ENCODE results near the gene SCARB1.
A peak's percentile ranks its signal among the peaks of the same experiment; 100 is the strongest.

Gene SCARB1

DNA sequence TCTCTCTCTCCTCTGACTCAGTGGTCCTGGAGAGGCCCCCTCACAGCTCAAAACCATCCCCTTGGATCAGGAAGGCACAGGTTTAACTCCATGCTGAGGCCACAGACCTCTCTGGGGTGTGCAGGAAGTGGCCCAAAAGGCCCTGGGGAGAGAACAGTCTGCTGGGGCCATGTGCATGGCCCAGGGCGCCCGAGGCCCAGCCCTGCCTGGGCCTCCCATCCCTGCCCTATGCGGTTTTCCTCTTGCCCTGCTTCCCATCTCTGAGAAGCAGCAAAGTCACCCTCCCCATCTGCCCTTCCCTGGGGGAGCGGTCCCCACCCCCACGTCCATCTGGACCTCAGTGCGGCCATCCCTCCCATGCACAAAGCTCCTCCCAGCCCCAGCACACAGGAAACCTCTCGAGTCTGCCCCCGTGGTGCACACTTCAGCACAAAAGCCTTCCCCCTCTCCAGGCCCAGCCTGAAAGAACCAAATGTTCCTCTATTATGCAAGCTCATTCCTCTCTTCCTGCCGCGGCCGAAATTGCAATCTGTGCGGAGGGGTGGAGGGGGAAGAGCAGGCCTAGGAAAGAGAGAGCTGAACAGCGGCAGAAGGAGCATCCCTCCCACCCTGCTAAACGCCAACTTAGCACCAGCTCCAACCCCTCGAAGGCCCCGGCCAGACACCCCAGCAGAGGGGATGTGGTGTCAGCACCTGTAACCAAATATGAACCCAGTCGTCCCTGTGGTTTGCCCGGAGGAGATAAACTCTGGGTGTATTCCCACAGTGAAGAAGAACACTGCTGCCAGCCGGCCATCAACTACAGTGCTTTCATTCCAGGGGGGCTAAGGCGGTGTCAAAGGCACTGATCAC, 108.5 kb downstream of the SCARB1 start:
- peak; percentile 13 for DNase-seq

DNA sequence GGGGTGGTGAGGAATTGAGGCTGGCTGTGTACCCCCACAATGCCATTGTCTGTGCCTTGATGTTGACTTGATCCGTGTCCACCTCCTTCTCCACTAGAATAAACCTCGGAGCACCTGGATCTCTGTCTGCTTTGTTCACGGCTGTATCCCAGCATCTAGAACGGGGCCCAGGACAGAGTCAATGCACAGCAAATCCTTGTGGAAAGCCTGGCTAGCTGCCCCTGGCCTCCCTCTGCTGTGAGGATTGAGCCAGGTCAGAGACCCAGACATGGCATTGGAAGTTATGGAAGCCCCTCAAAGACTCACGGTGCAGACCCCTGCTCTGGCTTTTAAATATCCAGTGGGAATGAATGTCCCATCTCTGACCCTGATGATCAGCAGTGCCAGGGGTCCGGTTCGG, 109.2 kb downstream of the SCARB1 start:
- DNase-seq: no peak

DNA sequence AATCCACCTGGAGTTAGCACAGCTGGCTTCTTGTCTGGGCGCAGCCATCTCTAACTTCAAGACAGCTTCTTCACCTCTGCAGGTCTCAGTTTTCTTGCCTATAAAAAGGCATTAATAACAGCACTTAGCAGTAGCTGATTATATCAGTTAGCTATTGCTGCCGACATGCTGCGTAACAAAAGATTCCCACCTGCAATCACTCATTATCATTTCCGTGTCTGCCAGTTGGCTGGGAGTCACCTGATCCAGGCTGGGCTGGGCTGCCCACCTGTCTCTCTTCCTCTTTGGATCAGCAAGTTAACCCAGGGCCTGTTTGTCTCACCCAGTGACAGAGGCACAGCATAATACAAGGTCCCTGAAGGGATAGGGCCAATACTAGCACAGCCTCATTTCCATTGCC, 109.7 kb downstream of the SCARB1 start:
- DNase-seq: no peak

DNA sequence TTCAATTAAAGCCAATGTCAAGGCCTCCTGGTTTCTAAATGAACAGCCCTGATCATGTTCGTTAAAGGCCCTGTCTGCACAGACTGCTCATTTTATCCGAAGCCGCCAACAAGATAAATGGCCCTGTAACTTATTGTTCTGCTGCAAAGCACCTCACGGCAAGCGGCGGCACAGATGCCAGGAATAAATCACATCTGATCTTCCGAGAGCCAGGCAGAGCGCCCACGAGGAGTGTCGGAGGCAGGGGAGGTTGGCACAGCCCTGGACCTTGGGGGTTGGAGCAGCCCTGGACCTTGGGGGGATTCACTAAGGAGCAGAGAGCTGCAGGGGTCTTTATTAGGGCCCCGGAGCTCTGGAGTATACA, 110.5 kb downstream of the SCARB1 start:
- no peak for DNase-seq

DNA sequence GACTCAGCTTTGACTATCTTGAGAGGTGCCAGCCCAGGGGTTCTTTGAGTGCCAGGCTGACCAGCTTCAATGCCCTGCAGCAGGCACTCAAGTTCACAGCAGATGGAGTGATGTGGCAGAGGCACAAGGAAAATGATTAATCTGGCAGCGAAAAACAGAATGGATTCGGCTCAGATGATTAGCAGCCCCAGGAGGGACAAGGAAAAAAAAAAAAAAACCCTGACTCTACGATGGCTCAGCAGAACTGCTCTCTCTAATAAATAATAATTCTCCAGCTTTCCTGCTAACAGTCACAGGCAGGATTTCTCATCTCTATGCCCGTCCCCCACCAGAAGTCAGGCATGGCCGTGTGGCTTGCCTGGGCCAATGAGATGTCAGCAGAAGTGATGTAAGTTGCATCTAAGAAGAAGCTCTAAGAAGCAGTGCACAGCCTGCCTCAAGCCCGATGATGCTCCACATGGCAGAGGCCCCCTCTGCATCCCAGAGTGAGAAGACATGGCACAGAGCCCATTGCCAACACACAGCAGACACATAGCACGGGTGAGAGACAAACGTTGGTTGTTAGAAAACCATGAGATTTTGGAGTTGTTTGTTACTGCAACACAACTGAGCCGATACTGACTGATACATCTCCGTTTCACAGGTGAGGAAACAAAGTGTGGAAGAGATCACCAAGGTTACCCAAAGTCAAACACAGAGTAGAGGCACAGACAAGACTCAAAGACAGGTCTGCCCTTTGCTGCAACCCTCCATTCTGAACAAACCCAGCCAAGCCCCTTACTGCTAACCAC, 111.0 kb downstream of the SCARB1 start:
- no peak for DNase-seq

DNA sequence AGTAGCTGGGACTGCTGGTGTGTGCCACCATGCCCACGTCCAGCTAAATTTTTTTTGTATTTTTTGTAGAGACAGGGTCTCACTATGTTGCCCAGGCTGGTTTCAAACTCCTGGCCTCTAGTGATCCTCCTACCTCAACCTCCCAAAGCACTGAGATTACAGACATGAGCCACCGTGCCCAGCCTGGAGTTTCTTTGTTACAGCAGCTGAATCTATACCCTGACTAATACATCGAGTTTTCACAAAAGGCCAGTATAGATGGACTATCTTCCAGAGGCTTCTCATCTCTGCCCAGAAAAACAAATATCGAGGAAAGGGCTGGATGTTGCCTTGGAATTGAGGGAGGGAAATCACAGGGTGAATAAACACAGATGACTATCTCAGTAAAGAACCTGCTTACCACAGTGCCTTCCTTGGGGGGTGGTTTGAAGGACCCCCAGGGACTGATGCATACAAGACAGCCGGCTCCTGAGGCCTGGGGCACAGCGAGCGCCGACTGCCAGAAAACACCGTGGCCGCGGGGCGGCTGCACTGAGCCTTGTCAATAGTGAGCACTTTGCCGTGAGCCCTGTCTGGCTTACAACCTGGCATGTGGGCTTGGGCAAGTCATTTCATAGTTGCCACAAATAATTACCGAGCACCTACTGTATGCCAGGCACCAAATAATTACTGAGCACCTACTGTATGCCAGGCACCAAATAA, 111.9 kb downstream of the SCARB1 start:
- no peak for DNase-seq

DNA sequence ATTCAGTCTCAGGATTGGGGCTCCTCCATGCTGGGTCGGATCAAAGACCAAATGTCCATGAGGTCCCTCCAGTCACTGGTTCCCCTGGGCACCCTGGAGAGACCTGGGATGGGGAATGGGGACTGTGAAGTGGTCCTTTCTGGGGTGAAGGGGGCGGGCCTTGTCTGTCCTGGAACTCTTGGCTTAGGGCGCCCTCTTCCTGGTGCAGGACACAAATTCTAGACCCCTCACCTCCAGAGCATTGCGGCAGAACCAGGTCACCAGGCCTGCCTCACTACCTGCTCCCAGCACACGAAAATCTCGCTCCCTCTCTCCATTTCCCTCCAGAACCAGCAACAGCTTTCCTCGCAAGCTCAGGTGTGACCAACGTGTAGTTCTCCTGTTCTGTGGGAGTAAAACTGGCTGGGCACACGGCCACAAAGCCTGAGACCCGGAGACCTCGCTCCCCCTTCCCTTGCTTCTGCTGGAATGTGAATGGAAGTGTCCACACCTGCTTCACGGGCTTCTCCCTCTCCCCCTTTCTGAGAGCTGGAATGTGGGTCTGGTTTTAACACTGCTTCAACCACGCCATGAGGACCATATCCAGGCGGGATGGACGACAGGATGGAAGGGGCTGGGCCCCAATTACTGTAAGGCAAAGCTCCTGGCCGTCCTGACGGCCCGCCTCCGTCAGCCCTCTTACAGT, 112.7 kb downstream of the SCARB1 start:
- DNase-seq: no peak

DNA sequence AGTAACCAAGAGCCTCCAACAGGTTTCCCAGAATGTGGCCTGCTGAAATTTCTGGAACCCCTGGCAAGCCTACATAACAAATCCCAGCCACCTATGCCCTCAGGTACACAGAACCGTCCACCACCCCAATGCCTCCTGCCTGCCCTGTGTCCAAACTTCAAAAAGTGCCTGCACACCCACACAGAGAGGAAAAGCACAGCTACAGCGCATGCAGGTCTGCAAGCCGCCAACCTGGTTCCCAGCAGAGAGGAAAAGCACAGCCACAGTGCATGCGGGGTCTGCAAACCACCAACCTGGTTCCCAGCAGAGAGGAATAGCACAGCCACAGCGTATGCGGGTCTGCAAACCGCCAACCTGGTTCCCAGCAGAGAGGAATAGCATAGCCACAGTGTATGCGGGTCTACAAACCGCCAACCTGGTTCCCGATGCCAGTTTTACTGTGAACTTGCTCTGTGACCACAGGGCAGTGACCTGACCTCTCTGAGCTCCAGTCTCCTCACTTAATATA, 113.5 kb downstream of the SCARB1 start:
- no peak for DNase-seq

DNA sequence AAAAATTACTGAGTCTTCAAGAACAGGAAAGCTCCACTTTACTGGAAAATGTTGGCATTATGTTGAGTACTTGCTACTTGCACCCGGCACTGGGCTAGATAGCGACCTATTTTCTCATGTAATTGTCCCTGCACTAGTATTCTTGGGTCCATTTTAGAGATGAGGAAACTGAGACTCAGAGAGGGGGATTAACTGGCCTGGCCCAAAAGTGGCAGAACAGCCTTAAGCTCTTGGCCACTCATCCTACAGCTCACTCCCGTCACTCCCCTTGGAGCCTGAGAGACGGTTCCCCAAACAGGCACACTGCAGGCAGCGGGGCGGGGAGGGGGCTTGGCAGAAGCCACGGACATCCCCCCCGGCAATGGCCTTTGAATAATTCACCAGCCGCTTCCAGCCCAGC, 113.9 kb downstream of the SCARB1 start:
- DNase-seq: no peak

DNA sequence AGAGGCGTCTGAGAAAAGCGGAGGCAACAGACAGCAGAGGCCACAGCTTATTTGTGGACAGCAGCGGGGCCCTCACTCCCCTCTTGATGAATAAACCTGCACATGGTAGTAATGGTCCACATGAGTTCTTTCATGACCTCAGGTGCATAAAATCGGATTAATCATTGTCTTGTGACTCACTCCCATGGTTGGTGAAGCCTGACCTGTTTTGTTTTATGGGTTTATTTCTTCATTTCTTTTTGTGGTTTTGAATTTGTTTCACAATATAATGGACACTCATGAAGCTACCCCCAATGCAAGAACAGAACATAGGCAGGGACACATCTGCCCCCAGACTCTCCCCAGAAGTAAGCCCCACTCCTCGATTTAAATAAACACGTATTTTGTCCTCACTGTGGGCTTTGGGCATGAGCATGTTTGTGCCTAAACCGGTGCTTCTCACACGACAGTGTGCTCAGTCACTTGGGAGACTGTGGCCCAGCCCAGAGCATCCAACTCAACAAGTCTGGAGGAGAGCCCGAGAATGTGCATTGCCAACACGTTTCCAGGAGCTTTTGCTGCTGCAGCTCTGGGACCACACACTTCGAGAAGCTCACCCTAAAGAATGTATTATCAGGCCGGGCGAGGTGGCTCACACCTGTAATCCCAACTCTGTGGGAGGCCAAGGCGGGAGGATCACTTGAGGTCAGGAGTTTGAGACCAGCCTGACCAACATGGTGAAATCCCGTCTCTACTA, 116.1 kb downstream of the SCARB1 start:
- DNase-seq: no peak

DNA sequence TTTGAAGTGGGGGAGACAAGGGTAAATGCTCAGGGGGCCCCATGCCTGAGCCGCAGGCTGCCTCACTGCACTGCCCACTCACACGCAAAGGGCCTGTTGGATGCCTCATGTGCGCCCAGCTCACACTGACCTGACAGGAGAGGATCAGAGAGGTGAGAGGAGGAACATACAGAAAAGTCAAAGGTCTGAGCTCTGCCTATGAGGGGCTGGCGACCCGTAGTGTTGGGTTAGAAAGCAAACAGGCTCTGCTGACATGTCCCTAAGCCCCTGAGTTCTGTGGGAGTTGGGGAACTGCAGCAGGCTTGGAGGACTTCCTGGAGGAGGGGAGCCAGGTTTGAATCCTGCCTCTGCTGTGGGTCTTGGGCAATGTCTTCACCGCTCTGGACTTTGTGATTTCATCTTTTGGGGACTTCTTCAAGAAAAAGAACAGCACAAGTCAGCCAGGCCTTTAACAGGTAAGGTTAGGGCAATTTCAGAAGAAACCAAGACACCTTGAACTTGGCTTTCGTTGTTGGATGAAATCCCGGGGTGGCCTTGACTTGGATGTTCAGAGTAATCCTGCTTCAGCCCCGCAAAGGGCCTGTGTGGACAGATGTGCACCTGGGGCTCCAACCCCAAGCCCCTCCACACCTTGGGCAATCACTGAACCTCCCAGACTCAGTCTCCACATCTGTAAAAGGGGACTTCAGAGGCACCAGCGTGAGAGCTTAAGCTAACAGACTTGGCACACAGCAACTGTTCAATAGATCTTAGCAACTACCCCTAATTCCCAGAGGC, 116.8 kb downstream of the SCARB1 start:
- no peak for DNase-seq

DNA sequence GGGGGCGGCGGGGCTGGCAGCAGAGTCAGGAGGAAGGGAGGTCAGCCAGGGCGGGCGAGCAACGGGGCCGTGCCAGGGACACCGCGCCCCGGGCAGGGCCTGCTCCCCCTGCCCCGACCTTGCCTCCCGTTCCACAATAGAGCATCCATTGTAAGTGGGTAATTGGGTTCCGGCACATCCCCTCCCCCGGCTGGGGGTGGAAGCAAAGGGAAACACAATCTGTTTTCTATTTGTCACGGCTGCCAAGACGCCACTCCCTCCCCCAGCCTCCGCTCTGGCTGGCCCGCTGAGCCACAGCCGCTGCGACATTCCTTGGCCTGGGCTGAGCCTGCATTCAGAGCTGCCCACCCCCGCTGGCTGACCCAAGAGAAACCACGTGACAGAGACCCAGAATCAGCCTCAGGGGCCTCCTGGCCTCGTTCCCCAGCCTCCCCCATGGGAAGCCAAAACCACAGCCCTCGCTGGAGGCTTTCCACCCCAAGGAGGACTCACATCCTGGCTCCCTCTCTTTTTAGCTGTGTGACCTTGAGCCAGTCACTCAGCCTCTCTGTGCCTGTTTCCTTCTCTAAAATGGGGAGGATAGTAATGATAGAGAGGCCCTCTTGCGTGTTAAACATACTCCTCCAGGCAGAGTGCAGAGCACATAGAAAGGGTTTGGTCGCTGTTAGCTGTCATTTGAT, 117.6 kb downstream of the SCARB1 start:
- DNase-seq: peak; percentile 37

DNA sequence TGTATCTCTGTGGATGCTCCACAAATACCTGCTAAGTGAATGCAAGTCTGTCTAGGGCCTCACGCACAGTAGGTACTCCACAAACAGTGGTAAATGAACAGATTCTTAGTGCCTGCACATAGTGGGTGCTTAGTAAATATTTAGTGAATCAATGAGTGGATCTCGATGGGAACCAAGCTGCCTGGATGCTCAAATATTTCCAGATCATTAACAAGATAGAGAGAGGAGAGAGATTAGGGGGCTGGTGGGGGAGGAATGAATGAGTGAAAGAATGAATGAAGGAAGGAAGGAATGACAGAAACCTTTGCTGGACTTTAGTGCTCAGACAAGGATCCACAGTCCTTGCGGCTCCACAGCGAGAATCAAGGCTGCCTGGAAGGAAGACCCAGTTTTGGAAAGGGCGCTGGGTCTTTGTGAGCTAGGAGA, 118.2 kb downstream of the SCARB1 start:
- DNase-seq: no peak

DNA sequence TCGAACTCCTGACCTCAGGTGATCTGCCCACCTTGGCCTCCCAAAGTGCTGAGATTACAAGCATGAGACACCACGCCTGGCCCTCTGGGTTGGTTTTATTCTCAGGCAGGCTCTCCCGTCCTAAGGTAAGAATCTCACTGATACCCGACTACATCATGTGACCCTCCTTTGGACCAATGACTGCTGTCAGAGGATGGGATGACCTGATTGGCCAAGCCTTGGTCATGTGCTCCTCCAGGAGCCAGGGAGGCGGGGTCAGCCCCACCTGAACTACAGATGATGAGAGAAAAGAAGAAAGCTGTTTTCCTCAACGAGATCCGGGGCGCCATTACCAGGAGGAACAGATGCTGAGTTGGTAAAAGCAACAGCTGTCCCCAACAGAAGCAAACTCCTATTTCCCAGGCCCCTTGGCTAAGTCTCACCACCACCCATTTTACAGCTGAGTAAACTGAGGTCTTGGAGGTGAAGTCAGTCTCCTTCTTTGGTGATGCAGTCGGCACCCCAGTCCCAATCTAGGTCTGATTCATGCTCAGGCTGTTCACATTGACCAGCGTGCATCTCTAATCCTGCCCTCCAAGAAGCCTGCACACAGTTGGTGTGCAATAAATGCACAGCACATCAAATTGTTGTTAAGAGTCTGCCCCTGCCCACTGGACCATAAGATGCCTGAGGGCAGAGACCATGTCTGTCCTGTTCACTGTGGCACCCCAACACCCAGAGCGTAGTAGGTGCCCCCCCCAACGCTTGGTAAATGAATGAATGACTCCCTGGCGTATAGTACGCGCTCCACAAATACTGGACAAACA, 118.8 kb downstream of the SCARB1 start:
- no peak for DNase-seq

DNA sequence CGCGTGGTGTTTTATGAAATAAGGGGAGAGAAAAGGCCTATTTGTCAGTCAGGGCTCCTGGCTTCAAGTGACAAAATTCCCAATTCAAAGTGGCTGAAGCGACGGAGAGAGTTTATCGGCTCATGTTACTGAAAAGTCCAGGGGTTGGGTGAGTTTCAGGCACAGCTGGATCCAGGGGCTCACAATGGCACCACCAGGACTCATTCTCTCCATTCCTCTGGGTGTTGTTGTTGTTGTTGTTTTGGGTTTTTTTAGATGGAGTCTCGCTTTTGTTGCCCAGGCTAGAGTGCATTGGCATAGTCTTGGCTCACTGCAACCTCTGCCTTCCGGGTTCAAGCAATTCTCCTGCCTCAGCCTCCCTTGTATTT, 119.4 kb downstream of the SCARB1 start:
- DNase-seq: no peak

DNA sequence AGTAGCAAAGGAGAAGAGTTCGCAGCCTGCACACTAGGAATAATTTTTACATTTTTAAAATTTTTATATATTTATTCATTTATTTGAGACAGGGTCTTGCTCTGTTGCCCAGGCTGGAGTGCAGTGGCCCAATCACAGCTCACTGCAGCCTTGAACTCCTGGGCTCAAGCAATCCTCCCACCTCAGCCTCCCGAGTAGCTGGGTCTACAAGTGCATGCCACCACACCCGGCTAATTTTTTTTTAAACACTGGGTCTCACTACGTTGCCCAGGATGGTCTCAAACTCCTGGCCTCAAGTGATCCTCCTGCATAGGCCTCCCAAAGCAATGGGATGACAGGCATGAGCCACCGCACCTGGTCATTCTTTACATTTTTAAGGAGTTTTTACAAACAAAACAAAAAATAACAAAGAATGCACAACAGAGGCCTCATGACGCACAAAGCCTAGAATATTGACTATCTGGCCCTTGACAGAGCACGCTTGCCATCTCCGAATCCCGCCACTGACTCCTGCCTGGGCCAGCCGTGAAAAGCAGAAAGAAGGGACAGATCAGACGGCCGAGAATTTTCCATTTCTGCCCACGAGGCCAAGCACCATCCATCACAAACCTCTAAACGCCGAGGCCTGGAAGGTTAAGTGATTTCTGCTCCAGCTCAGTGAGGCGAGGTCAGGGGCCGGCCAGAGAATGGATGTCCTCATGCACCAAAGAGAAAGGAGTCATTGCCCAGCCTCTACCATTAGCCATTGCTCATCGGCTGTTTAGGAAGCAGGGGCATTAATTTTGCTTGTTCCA, 120.0 kb downstream of the SCARB1 start:
- no peak for DNase-seq

DNA sequence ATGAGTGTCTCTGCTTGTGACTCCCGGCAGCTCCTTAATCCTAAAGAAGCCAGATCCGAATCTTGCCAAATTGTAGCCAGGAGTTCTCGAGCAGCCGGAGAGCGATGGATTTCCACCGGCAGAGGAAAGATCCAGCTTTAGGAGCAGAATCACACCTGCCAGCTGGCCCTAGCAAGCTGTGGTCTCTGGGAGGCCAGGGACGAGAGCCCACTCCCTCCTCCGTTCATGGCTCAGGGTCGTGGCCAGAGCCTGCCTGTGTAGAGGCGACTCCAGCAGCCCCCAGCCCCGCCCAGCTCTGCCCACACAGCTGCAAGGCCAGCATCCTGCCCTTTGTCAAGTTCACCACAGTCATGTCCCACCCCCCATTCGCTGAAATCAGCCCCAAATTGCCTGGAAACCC, 121.0 kb downstream of the SCARB1 start:
- no peak for DNase-seq

DNA sequence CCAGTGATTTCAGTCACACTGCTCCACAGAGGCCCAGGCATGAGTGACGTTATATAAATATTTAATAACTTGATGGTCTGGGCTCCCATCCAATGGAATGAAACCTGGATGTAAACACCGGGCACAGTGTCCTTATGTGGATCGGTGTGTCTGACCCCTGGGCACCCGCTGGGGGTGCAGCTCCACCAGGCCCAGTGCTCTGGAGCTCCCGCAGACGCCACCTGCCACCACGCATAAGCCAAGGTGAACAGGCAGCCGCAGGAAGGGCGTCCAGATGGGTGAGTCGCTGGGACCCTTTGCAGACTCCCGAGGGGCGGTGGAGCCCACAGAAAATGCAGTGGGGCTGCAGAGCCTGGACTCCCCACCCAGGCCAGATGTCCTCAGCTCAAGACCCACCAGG, 121.6 kb downstream of the SCARB1 start:
- no peak for DNase-seq

DNA sequence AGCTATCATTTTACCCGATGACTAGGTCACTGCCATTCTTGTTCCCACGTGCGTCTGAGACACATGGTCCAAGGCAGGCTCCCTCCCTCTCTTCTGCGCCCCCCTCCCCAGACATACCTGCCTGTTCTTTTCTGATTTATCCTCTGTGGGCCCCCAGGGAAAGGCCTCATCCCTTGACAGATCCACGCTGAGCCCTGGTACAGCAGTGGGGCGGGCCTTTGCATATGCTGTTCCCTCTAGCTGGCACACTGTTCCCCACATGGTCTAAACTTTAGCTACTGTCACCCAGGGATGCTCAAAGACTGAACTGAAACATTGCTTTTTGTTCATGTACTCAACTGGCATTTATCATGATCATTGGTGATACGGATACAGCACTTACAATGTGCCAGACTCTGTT, 122.5 kb downstream of the SCARB1 start:
- DNase-seq: no peak

Measured in NCI-H2081 treated with DMSO at 0.1 percent for 48 hours (cell line).